Measurements from ENCODE around the gene SEMA4B.

- TF ChIP-seq, protein P1, sequence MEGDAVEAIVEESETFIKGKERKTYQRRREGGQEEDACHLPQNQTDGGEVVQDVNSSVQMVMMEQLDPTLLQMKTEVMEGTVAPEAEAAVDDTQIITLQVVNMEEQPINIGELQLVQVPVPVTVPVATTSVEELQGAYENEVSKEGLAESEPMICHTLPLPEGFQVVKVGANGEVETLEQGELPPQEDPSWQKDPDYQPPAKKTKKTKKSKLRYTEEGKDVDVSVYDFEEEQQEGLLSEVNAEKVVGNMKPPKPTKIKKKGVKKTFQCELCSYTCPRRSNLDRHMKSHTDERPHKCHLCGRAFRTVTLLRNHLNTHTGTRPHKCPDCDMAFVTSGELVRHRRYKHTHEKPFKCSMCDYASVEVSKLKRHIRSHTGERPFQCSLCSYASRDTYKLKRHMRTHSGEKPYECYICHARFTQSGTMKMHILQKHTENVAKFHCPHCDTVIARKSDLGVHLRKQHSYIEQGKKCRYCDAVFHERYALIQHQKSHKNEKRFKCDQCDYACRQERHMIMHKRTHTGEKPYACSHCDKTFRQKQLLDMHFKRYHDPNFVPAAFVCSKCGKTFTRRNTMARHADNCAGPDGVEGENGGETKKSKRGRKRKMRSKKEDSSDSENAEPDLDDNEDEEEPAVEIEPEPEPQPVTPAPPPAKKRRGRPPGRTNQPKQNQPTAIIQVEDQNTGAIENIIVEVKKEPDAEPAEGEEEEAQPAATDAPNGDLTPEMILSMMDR (IDR thresholded peaks at IDR 0.05), result no peak
- no peak for TF ChIP-seq EZH2 (IDR thresholded peaks at IDR 0.05)
These were observed 29.5 kb downstream of the SEMA4B start for GRCh38 chr15:90230610-90231009.
